ENCODE data around the gene ECE1.
"Not testable (repeated sequence)": the region's sequence is repeated elsewhere in the genome, so short reads cannot be mapped to it uniquely, and the experiment has no call there.

The ECE1 gene

GRCh38 chr1:21176586-21177555 lies 113.4 kb downstream of the ECE1 start, which contains the start of gene EIF4G3:
Gene EIF4G3, minus strand, starts transcription at chr1:21176897. Its CDS starts 174,155 bp downstream, at chr1:21002742.
- FAIRE-seq (peak; percentile 93), DNase-seq (ENCODE audit: insufficient read length, low spot score) (peak; percentile 87)
- TF ChIP-seq TAF1 (IDR thresholded peaks at IDR 0.05; ENCODE audit: low read depth, low read length) (peak; percentile 89), POLR2AphosphoS5 (IDR thresholded peaks at IDR 0.05; ENCODE audit: low read depth, low read length) (peak; percentile 91), PAX5 (IDR thresholded peaks at IDR 0.05; ENCODE audit: insufficient read depth, low read length, severe bottlenecking) (no peak), POLR2A (IDR thresholded peaks at IDR 0.05; ENCODE audit: low read depth, low read length) (peak; percentile 86)

GRCh38 chr1:21175670-21176581 lies 114.3 kb downstream of the ECE1 start:
- FAIRE-seq (no peak), DNase-seq (ENCODE audit: insufficient read length, low spot score) (no peak)
- TF ChIP-seq TAF1 (IDR thresholded peaks at IDR 0.05; ENCODE audit: low read depth, low read length) = no peak
- no peak for TF ChIP-seq POLR2AphosphoS5 (IDR thresholded peaks at IDR 0.05; ENCODE audit: low read depth, low read length)
- TF ChIP-seq POLR2A (IDR thresholded peaks at IDR 0.05; ENCODE audit: low read depth, low read length) = no peak
- no peak for TF ChIP-seq SPI1 (IDR thresholded peaks at IDR 0.05; ENCODE audit: low read depth, low read length)
- TF ChIP-seq PAX5 (IDR thresholded peaks at IDR 0.05; ENCODE audit: insufficient read depth, low read length, severe bottlenecking) = no peak
- TF ChIP-seq POU2F2 (IDR thresholded peaks at IDR 0.05; ENCODE audit: low read depth, low read length) = no peak

GRCh38 chr1:21175324-21175669 lies 115.0 kb downstream of the ECE1 start:
- DNase-seq (ENCODE audit: insufficient read length, low spot score) = no peak
- no peak for FAIRE-seq
- TF ChIP-seq SPI1 (IDR thresholded peaks at IDR 0.05; ENCODE audit: low read depth, low read length) (peak; percentile 48), PAX5 (IDR thresholded peaks at IDR 0.05; ENCODE audit: insufficient read depth, low read length, severe bottlenecking) (no peak)

GRCh38 chr1:21174654-21175323 lies 115.5 kb downstream of the ECE1 start:
- FAIRE-seq = no peak
- TF ChIP-seq POU2F2 (IDR thresholded peaks at IDR 0.05; ENCODE audit: low read depth, low read length) = no peak
- no peak for DNase-seq (ENCODE audit: insufficient read length, low spot score)

GRCh38 chr1:21174230-21174629 lies 116.0 kb downstream of the ECE1 start:
- no peak for FAIRE-seq
- no peak for TF ChIP-seq POLR2A (IDR thresholded peaks at IDR 0.05; ENCODE audit: low read depth, low read length)
- no peak for TF ChIP-seq SPI1 (IDR thresholded peaks at IDR 0.05; ENCODE audit: low read depth, low read length)
- TF ChIP-seq POLR2AphosphoS5 (IDR thresholded peaks at IDR 0.05; ENCODE audit: low read depth, low read length) = no peak
- TF ChIP-seq POU2F2 (IDR thresholded peaks at IDR 0.05; ENCODE audit: low read depth, low read length) = no peak
- no peak for TF ChIP-seq PAX5 (IDR thresholded peaks at IDR 0.05; ENCODE audit: insufficient read depth, low read length, severe bottlenecking)
- no peak for TF ChIP-seq TAF1 (IDR thresholded peaks at IDR 0.05; ENCODE audit: low read depth, low read length)

GRCh38 chr1:21173096-21173495 lies 117.2 kb downstream of the ECE1 start:
- DNase-seq (ENCODE audit: insufficient read length, low spot score); FAIRE-seq: not testable (repeated sequence)

More at GRCh38 chr1:21174230-21174629, 116.0 kb downstream of the ECE1 start:
- no peak for DNase-seq (ENCODE audit: insufficient read length, low spot score)

GRCh38 chr1:21170837-21171236 lies 119.4 kb downstream of the ECE1 start:
- not testable (repeated sequence) for DNase-seq (ENCODE audit: insufficient read length, low spot score); FAIRE-seq

- TF ChIP-seq POLR2A (IDR thresholded peaks at IDR 0.05; ENCODE audit: low read depth, low read length) = no peak
- TF ChIP-seq PAX5 (IDR thresholded peaks at IDR 0.05; ENCODE audit: insufficient read depth, low read length, severe bottlenecking) = no peak
- no peak for TF ChIP-seq SPI1 (IDR thresholded peaks at IDR 0.05; ENCODE audit: low read depth, low read length)
- no peak for TF ChIP-seq POLR2AphosphoS5 (IDR thresholded peaks at IDR 0.05; ENCODE audit: low read depth, low read length)
- TF ChIP-seq POU2F2 (IDR thresholded peaks at IDR 0.05; ENCODE audit: low read depth, low read length) = no peak
- TF ChIP-seq TAF1 (IDR thresholded peaks at IDR 0.05; ENCODE audit: low read depth, low read length) = no peak
- FAIRE-seq = no peak
- no peak for DNase-seq (ENCODE audit: insufficient read length, low spot score)
Observed at GRCh38 chr1:21168444-21168843, 121.8 kb downstream of the ECE1 start.
